HCEC 1CT (cell line): ENCODE data around the gene KCNMA1.

ENCODE experiments used
- DNase-seq: peaks from one replicate; pipeline ENCODE4 v3.0.0-alpha.2; 2017

Gene KCNMA1

GRCh38 chr10:76945166-76945565 lies 692.4 kb downstream of the KCNMA1 start:
- DNase-seq, result no peak

GRCh38 chr10:76944640-76945039 lies 693.0 kb downstream of the KCNMA1 start:
- DNase-seq, result no peak

DNA sequence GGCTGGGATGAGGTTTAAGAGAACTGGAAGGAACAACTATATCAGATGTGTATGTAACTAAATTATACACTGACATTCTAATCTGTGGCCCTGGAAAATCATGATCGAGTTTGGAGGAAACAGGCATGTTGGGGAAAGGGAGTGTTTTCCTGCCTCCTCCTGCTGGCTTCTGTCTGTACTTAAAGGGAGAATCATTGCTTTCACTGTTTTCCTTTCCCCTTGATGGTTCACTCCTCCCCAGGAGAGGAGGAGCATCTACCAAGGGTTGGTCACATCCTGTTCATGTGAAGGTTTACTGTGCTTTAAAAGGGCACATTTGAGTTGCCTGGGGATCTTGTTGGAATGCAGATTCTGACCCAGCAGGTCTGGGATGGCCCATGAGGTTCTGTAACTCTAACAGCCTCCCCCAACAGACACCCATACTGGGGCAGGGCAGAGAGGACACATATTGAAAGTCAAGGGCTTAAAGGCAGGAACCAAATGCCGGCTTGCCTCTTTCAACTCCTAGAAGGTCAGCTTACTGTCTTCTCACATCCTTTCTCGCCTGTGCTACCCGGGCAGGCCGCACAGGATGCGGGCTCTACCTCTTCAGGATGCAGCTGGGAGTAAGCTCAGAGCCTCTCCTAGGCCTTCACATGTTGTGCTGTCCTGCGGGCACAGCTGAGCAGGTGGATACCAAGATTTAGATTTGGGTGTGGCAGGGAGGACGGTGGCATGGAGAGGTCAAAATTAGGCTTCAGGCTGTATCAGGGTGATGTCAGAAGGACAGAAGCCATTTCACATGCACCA lies 694.8 kb downstream of the KCNMA1 start:
- DNase-seq, result no peak

GRCh38 chr10:76939933-76940468 lies 697.6 kb downstream of the KCNMA1 start:
- no peak for DNase-seq

DNA sequence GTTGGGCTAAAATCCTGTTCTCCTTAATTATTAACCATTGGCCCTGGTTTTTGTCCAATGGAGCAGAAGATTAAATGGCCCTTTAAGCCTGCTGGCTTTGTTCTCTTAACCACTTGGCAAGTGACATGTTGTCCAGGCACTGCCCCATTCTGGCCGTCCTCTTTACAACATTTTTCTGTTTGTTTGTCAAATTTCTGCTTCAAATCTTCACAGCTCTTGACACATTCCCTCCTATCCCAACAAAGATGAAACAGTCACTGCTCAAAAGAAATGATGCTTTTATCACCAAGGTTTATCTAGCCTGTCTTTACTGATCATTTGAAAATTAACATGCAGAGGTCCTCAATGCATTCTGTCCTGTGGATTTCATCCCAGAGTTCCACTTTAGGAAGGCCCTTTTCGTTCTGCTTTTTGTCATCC lies 700.4 kb downstream of the KCNMA1 start:
- DNase-seq, result no peak

- DNase-seq, result no peak
Measured at GRCh38 chr10:76935941-76936613, 701.5 kb downstream of the KCNMA1 start.

- no peak for DNase-seq
Measured at GRCh38 chr10:76928565-76928964, 709.0 kb downstream of the KCNMA1 start.

DNA sequence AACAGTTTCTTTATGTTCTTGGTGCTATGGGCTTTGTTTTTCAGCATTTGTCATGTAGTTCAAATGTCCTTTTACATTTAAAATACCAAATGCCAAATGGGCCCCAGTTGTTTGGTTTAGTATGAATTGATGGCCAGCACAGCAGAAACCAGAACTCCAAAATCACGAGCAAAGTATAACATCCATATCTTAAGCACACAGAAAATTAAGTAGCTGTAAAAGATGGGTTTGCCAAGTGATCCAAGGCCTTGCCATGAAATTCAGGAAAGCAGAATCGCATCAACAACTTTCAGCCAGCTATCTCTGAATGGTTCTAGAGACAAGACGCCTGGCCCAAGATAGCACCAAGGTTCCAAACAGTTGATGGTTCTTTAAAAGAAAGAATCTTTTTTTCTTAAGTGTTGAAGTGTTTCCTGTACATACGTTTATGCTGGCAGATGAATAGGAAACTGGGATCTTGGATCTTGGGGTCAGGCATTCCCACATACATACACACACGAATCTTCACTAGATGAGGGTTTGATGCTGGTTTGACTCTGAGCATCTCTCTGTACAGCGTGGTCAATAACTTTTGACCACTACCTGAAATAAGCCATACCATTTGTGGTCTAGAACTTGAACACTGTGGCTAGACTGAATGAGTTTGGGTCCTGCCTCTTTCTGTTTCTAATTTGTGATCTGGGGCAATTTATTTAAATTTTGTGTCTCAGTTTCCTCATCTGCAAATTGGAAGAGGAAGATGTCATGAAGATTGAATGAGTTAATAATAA lies 711.8 kb downstream of the KCNMA1 start:
- DNase-seq, result no peak

DNA sequence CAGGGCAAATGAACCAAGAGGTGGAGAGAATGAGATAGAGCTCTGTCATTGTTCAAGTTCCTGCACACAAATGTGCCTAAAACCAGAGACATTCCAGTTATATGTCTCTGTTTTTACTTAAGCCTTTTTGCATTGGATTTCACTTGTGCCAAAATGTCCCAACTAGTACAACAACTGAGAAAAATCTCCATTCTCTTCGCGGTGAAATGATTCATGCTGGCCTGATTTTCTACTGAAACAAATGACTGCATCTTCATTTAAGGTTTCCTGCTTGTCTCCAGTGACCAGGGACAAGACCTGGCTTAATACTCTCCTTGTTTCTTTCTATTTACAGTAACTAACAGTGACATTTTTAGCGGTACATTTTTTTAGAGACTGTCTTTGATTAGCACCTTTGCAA lies 714.9 kb downstream of the KCNMA1 start:
- no peak for DNase-seq

DNA sequence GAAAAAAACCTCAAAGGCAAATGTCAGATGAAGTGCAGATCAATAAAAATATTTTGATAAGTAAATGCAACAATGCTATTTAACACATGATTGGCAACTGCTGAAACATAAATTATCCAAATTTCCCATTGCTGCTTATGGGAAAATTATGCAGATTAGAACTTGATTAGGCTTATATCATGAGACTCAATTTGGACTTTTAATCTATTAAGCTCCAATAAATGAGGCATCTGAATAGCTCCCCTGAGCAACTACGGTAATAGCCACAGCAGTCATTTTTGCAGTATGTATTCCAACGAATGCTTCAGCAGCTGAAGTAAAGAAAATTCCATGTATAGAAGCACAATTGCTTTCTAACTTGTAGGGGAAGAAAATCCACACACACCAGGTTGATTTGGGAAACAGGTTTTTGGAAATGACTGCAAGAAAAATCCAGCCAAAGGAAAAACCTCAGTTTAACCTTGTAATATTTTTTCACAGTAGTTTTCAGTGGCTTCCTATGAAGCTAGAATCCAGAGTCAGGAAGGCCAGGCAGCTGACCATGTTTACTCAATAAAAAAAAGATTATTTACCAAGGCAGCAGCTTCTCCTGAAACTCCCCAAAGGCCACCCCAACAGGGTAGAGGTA lies 716.1 kb downstream of the KCNMA1 start:
- no peak for DNase-seq

- DNase-seq, result no peak
Measured at GRCh38 chr10:76920581-76920980, 717.0 kb downstream of the KCNMA1 start.

DNA sequence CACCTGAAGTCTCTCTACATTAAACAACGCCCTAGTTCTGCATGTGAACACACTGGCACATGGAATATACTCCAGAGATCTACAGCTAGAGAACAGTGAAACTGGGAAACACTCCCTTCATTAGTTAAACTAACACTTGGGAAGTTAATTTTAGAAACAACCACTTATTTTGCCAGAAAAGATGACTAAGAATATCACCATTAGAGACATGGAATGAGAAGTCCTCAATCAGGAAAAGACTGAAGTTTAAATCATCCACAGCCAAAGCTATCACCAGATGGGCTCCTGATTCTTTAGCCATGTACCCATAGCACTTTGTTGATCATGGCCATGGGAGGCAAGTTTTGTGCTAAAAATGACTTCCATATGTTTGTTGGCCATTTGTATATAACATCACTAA lies 719.5 kb downstream of the KCNMA1 start:
- no peak for DNase-seq

GRCh38 chr10:76917071-76917470 lies 720.5 kb downstream of the KCNMA1 start:
- DNase-seq, result no peak

GRCh38 chr10:76916536-76916935 lies 721.1 kb downstream of the KCNMA1 start:
- DNase-seq, result no peak

- DNase-seq, result no peak
Measured at GRCh38 chr10:76915316-76915715, 722.3 kb downstream of the KCNMA1 start.

DNA sequence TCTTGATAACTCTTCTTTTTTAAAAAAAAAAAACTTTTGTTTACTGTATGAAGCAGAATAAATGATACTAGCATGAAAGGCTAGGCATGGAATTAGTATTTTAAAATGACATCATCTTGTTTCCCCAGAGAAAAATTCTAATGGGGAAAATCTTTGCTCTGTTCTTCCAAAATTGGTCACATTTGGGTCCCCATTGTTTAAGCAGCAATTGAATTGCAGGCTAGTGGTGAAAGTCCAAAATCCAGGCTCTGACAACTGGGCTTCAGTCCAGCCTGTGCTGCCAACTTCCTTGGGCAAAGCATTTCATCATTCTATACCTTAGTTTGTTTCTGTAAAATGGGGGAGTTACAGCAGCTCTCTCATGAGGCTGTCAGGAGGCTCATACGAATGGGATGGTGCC lies 726.4 kb downstream of the KCNMA1 start:
- no peak for DNase-seq

DNA sequence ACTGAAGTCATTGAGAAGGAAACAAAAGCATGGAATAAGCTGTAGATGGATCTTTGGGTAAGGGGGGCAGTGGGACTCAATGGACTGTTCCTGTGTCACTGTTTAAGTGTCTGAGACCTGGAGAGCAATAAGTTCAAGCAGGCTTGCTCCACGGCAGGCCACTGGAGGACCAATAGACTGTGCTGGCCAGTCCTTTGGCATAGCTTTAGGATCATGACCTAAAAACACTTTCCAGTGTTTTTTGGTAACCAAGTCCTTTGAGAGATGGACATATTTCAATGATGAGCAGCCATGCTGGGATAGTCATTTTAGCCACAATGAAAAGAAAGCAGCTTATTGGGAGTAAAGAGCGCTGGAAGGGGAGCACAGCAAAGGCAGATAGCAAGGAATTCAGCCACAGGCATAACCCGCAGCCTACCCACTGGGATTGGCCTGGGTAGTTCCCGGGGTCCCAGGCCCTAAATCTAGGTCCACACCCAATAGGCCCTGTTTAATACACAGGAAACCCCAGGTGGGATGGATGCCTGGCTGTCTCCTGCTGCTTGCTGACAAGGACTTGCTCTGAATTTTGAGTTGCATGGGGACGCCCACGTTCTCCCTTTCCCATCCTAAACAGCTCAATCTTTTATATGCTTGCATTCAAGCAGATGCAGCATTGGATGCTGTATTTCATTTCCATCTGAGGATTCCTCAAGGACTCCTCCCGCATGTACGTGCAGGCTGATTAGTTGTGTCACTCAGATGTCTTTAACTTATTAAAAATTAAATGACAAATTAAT lies 727.2 kb downstream of the KCNMA1 start:
- DNase-seq, result no peak

GRCh38 chr10:76906256-76906655 lies 731.4 kb downstream of the KCNMA1 start:
- DNase-seq, result no peak

GRCh38 chr10:76905251-76905650 lies 732.4 kb downstream of the KCNMA1 start:
- no peak for DNase-seq

DNA sequence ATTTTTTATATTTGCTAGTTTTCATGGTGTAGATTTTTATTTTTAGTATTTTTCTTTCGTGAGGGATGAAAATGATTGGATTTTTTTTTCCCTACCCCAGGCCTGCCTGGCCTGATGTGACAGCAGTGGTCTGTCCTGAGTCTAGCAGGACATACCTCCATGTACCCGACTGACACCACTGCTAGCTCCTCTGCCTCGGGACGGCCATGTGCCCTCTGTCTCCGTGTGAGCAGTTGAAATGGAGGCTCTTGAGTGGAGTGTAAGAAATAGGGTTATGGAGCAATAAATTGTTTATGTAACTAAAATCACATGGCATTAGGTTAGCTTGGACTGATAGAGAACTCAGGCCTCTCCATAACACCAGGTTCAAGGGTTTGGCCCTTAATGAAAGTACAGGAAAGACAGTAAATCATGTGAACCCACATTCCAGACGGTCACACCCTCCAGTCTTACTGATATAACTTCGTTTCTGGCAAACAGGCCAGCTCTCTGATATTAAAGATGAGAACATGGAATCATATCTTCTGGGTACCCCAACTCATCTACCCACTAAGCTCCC lies 734.1 kb downstream of the KCNMA1 start:
- DNase-seq, result no peak

GRCh38 chr10:76902949-76903348 lies 734.7 kb downstream of the KCNMA1 start:
- DNase-seq, result no peak

DNA sequence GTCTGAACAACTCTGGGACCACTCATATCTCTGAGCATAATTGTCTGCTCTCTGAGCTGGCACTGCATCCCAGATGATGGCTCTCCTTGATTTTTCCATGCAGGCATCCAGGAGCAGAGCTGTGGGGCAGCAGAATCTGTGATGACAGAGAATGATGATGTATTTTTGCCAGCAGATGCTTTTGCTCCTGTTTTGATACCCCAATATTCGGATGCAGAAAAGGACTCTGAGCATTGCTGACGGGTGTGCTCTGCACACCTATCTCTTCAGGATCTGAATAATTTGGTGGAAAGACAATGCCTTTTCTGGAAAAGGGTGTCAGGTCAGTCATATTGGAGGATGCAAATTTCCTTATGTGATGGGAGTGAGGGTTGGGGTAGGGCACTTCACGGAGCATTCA lies 735.9 kb downstream of the KCNMA1 start:
- no peak for DNase-seq
